Kidney capillary endothelial cell (primary cell): ENCODE measurements around the gene UTP18.
"Not testable (repeated sequence)": the region's sequence is repeated elsewhere in the genome, so short reads cannot be mapped to it uniquely, and the experiment has no call there.

Source experiments
- DNase-seq: peaks from one replicate; pipeline ENCODE4 v3.0.0-alpha.2; 2018; ENCODE audit warnings: low spot score

Gene UTP18

DNA sequence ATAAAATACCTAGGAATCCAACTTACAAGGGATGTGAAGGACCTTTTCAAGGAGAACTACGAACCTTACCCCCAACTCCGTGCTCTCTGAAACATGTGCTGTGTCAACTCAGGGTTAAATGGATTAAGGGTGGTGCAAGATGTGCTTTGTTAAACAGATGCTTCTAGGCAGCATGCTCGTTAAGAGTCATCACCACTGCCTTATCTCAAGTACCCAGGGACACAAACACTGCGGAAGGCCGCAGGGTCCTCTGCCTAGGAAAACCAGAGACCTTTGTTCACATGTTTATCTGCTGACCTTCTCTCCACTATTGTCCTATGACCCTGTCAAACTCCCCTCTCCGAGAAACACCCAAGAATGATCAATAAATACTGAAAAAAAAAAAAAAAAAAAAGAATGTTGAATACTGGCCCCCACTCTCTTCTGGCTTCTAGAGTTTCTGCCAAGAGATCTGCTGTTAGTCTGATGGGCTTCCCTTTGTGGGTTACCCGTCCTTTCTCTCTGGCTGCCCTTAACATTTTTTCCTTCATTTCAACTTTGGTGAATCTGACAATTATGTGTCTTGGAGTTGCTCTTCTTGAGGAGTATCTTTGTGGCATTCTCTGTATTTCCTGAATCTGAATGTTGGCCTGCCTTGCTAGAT lies 70.6 kb downstream of the UTP18 start:
- DNase-seq, result not testable (repeated sequence)

- no peak for DNase-seq
These were observed 74.8 kb downstream of the UTP18 start for GRCh38 chr17:51335006-51335590.

DNA sequence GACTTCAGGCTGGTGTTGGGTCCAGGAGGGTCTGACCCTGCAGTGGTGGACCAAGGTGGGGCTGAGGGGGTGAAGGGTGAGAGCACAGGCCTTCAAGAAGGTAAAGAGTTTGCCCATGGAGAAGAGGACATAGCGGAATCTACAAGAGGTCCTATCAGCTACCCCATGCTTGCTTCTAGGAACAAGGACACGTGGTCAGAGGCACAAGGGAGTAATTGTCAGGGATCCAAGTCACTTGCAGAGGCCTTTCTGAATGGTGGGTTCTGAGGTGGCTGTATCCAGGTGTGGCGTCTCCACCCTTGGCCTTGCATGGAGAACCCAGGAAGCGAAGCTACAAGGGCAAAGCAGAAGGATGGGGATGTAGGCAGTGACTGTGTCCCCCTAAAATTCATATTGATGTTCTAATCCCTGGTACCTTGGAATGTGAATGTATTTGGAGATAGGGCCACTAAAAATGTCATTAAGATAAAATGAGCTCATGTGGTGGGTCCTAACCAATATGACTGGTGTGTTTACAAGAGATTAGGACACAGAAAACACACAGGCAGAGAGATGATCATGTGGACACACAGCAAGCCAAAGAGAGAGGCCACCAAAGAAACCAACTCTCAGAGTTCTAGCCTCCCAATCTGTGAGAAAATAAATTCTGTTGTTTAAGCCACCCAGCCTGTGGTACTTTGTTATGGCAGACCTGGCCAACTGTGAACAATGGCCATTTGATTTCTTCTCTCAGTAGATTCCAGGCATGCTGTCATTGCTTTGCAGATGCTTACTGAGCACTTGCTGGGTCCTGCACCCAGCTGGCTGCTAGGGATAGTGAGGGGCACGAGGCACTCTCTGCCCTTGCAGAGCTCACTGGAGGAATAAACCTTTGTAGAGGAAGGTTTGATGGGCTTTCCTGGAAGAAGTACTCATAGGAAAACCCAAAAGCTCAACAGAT lies 75.8 kb downstream of the UTP18 start:
- DNase-seq, result no peak

- DNase-seq, result no peak
These were observed 81.1 kb downstream of the UTP18 start for GRCh38 chr17:51341457-51341856.

DNA sequence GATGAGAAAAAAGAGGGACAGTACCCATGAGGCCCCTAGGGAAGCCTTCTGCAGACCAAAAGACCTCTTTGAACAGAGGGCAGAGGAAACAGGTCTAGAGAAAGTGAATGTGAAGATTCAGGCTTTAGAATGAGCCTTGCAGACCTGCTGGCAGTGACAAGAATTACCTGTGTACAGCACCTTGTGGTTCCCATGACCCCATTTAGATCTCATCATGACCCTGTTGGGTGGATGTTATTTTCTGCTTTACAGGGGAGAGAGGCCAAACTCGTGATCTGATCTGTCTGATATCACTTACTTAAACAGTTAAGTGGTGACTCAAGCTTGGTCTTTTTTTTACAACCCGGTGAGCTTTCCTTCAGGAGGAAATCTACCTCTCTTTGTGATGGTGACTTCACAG lies 81.9 kb downstream of the UTP18 start:
- DNase-seq, result no peak

DNA sequence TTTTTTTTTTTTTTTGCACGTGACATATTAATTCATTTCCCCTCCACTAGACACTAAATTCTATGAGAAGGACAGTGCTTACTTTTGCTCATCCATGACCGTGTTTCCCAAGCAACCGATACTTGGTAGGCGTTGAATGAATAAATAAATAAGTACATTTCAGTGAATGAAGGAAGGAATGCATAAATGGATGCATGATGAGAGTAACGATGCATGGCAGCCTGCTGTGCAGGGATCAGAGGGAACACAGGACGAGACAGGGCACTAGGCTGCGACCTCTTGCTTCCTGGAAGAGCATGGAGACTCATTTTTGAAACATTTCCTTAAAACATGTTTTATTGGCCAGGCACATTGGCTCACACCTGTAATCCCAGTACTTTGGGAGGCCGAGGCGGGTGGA lies 84.2 kb downstream of the UTP18 start:
- no peak for DNase-seq

DNA sequence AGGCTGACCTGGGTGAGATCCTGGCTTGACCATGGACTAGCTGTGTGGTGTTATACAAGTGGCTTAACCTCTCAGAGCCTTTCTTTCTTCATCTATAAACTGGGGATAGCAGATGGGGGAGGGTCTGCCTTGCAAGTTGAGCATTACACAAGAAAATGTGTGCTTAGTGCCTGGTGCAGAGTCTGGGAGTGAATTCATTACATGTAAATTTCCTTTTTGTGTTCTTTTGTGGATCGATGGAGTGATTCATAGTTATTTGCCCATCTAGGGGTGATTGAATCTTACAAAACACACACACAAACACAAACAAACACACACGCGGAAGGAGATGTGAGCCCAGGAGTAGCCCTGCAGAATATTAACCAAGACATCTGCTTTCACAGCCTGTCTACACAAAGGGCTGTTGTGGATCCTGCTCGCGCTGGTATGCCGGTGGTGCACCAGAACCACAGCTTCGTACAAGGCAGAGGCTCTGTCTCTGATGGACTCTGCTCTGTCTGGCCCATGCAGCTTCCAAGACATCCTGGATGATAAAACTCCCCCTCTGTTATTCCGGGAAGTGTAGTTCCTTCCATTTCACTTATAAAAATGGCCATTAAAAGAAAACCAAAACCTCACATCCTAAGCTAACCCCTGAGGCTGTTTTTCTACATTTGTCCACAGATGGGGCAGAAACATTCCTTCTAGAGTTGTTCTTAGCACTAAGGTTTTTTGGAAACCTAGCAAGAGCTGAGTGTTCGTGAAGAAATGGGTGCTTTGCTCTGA lies 86.1 kb downstream of the UTP18 start:
- DNase-seq, result no peak
